HG03457 (cell line): ENCODE results near the gene ERCC8.

ENCODE experiments used
- ATAC-seq: cut with Tn5 transposase; IDR thresholded peaks from one replicate; pipeline ENCODE4 v1.9.1; 2021; ENCODE audit warnings: moderate number of reproducible peaks; ENCODE audit not compliant: unreplicated experiment

Gene ERCC8

GRCh38 chr5:60842871-60843385 lies 101.9 kb downstream of the ERCC8 start:
- no peak for ATAC-seq

DNA sequence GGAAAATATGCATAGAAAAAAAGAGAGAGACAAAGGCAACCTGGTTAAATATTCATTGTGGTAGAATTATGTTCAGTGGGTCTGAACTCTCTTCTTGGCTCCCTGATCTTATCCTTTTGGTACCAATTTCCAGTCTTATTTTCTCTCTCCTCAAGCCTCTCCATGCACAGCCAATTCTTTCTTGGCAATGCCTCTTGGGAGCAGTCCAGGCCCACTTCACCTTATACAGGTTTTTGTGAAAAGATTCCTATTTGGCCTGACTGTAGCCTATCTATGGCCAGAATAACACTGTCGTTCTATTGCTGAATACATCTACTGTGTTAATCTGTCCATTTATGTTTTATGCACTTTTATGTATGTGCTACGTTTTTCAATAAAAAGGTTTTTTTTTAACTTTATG lies 103.5 kb downstream of the ERCC8 start:
- no peak for ATAC-seq

- no peak for ATAC-seq
Observed at GRCh38 chr5:60836131-60836530, 108.7 kb downstream of the ERCC8 start.

DNA sequence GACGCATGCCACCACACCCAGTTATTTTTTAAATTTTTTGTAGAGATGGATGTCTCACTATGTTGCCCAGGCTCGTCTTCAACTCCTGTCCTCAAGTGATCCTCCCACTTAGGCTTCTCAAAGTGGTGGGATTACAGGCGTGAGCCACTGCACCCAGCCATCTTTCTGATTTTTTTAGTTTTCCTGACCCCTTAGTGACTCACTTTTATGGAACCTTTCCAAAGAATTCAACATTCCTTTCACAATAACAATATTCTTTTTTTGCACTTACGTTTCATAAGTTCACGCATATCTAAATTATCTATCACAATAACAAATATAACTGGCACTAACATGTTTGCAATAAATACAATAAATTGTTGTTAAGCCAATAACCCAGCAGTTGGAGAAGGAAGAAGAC lies 109.3 kb downstream of the ERCC8 start:
- ATAC-seq: no peak

GRCh38 chr5:60833520-60833919 lies 111.3 kb downstream of the ERCC8 start:
- no peak for ATAC-seq

DNA sequence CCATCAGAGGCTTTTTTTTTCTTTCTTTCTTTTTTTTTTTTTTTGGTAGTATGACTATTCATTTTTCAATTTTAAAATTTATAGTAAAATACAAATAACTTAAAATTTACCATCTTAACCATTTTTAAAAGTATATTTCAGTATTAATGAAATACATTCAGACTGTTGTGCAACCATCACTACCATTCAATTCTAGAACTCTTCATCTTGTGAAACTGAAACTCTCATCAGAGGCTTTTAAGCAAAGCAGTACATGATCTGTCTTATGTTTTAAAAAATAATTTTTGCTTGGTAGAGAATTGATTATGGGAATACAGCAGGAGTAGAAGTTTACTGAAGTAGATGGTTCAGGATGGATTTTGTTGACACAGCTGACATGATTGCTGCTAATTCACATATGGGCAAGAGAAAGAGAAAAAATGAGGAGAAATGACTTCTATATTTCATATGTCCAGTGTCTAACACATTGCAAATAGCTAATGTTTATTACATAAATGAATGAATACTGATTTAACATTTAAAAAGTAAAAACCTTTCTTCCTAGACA lies 114.2 kb downstream of the ERCC8 start:
- ATAC-seq: no peak

DNA sequence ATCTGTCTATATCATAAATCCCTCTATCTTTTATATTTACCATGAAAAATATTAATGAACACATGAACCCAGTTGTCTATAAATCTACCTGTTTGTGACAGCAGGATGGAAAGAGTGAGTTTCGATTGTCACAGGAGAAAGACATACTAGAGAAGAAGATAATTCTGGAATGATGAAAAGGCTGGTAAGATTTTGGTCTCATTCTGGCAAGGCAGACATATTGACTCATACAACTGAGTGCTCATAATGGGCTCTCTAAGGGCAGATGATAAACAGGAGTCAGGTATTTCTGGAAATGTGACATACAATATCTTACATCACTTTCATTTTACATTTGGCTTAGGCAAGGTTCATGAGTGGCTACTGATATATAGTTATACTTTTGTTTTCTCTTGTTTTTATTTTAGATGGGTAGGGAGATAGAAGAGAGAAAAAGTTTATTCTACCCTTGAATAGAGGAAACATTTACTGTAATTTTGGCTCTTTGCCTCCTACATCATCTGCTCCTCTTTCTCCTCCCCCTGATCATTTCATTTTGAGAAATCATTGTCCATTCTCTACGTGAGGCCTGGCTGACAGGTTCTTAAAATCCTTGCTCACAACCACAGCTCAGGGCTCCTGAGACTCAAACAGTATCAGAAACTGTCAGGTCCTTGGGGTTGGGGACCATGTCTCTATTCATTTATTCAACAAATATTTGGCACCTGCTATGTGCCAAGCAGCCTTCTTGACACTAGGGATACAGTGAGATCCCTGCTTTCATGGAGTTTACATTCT lies 115.2 kb downstream of the ERCC8 start:
- no peak for ATAC-seq

GRCh38 chr5:60827201-60827600 lies 117.7 kb downstream of the ERCC8 start:
- ATAC-seq: no peak

- ATAC-seq: peak; percentile 64
Observed at GRCh38 chr5:60826653-60827052, 118.2 kb downstream of the ERCC8 start.
